Measurements from ENCODE around the gene BANK1. TPM values are rescaled to one million over a fixed set of nuclear protein-coding genes. Genes with fewer than 3 reads are reported as not detected.

Gene BANK1
- total RNA-seq, 1 donor from 2014 or later = 1.4 TPM

DNA sequence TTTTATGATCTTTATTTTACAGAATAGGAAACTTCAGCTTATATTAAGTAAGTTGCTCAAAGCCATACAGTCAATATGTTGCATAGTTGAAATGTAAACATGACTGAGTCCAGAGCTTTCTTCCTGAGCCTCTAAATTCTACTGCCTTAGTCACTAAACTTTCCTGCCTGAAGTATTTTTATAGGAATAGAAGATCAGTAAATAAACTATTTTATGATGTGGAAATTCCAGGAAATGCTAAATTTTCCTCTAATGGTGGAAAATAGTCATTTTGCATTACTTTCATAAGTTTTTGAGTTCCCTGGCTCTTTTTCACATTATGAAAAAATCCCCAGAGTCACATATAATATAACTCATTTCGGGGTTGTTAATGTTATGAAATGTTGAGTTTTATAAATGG lies 182.8 kb downstream of the BANK1 start:
- no peak overlapping the region for H3K4me3 ChIP-seq (ENCODE audit: low read depth, low read length)
- DNase-seq (ENCODE audit: low read depth) = no peak
- TF ChIP-seq, protein P1, sequence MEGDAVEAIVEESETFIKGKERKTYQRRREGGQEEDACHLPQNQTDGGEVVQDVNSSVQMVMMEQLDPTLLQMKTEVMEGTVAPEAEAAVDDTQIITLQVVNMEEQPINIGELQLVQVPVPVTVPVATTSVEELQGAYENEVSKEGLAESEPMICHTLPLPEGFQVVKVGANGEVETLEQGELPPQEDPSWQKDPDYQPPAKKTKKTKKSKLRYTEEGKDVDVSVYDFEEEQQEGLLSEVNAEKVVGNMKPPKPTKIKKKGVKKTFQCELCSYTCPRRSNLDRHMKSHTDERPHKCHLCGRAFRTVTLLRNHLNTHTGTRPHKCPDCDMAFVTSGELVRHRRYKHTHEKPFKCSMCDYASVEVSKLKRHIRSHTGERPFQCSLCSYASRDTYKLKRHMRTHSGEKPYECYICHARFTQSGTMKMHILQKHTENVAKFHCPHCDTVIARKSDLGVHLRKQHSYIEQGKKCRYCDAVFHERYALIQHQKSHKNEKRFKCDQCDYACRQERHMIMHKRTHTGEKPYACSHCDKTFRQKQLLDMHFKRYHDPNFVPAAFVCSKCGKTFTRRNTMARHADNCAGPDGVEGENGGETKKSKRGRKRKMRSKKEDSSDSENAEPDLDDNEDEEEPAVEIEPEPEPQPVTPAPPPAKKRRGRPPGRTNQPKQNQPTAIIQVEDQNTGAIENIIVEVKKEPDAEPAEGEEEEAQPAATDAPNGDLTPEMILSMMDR (conservative IDR thresholded peaks at IDR 0.05; ENCODE audit: low read depth, low read length) = no peak

DNA sequence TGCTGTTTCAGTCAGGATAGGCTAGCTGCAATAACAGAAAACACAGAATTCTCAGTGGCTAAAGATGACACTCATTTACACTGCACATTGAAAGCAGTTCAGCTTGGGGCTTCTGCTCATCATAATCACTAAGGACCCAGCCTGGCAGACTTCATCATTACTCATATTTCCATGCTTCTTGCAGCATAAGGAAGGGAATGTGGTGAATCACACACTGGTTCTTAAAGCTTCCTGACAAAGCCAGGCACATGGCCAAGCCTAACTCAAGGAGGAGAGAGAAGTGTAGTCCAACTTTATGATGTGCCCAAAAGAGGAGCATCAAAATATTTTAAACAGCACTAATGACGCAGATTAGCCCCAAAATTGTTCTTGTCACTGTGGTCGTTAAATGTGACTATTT lies 186.5 kb downstream of the BANK1 start:
- TF ChIP-seq, protein P1 (conservative IDR thresholded peaks at IDR 0.05; ENCODE audit: low read depth, low read length) = no peak
- no peak overlapping the region for H3K4me3 ChIP-seq (ENCODE audit: low read depth, low read length)
- DNase-seq (ENCODE audit: low read depth) = peak; percentile 59

DNA sequence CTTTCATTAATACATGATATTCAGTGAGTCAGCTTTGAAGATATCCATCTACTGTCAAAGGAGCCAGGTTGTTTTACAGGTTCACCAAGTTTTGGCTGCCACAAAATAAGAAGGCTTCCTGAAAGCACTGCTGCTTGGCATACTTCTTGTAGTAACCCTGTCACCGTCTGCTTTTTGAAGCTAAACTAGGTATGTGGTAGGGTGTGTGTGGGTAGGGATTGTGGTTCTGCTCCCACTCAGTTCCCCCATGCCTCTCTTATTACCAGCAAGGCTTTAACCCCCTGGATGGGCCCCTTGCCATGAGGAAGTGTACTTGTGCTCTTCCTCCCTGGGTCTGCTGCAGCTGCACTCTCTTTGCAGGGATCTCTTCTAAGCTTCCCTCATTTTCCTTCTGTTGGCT lies 191.2 kb downstream of the BANK1 start:
- H3K4me3 ChIP-seq (ENCODE audit: low read depth, low read length) = no peak overlapping the region
- no peak for DNase-seq (ENCODE audit: low read depth)
- TF ChIP-seq, protein P1 (conservative IDR thresholded peaks at IDR 0.05; ENCODE audit: low read depth, low read length) = no peak

DNA sequence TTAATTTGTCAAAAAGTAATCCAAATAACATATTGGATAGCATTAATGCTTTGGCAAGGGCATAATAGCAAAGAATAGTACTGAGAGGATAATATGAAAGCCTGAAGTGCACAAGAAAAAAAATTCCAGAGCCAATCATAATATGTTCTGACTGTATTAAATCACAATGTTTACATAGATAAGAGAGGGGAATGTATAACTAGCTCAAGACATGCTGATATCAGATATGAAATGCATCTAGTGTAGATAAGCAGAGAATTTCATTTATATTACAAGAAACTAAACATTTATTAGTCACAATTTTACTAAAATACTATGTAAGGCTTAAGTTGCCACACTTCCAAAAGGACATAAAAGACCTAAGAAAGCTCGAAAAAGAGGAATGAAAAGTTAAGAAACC lies 193.3 kb downstream of the BANK1 start:
- H3K4me3 ChIP-seq (ENCODE audit: low read depth, low read length) = no peak overlapping the region
- TF ChIP-seq, protein P1 (conservative IDR thresholded peaks at IDR 0.05; ENCODE audit: low read depth, low read length) = no peak
- no peak for DNase-seq (ENCODE audit: low read depth)

DNA sequence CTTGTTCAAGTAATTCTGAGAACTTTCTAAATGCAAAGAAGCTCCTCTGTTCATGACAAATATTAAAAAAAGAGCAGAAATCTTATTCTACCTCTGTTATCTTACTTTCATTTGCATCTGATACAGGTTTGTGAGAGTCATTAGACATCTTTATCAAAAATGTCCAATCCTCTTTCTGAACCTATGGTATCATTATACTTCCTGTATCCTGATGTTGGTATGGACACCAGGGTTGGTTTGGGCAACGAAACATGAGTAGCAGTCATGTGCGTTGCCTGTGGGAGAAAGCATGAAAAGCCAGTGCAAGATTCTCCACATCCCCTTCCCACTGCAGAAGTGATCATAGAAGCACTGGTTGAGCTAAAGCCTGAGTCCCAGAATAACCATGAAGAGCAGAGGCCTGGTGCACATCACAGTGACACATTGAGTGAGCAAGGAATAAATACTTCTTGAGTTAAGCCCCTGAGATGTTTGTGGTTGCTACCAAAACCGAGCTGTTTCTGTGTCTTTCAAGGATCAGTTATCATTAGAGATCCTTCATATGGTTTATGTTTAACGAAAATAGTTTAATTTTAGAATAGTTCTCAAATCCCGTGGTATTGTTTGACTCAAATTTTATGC lies 197.2 kb downstream of the BANK1 start:
- TF ChIP-seq, protein P1 (conservative IDR thresholded peaks at IDR 0.05; ENCODE audit: low read depth, low read length) = no peak
- DNase-seq (ENCODE audit: low read depth) = no peak
- H3K4me3 ChIP-seq (ENCODE audit: low read depth, low read length) = no peak overlapping the region

DNA sequence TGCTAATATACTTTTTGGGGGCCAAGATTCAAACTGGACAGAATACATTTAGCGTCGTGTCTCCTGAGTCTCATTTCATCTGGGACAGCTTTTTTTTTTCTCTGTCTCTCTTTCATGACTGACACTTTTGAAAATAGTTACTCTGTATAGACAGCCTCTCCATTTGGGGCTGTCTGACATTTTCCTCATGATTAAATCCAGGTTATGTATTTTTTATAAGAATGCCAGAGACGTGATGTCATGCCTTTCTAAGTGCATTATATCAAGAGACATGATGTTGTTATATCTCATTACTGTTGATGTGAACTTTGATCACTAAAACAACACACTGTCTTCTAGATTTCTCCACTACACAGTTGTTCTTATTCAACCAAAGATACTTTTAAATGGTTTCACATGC lies 199.0 kb downstream of the BANK1 start:
- DNase-seq (ENCODE audit: low read depth) = no peak
- TF ChIP-seq, protein P1 (conservative IDR thresholded peaks at IDR 0.05; ENCODE audit: low read depth, low read length) = no peak
- no peak overlapping the region for H3K4me3 ChIP-seq (ENCODE audit: low read depth, low read length)

DNA sequence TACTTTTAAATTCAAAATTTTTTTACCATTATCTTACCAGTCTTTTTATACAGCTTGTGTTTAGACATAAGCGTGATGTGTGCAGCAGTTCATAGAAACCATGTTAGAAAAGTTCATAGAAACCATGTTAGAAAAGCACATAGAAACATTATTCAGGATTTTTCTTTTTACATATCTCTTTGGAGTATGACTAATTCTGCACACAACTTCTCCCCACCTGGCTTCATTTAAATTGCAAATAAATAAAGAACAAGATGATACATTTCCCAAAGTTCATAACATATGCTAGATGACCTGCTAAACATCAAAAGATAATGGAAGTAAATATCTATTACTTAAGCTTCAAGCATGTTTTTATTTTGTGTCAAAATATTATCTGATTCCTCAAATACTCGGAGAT lies 201.9 kb downstream of the BANK1 start:
- DNase-seq (ENCODE audit: low read depth) = no peak
- H3K4me3 ChIP-seq (ENCODE audit: low read depth, low read length) = no peak overlapping the region
- TF ChIP-seq, protein P1 (conservative IDR thresholded peaks at IDR 0.05; ENCODE audit: low read depth, low read length) = no peak

Data from epithelial cell of proximal tubule (primary cell).